OCI-LY1 (cell line): ENCODE measurements around the gene TTF2.

Experiments used
- H2AFZ ChIP-seq: fragments of 200-600 bp; sonication (generic), shearing (Covaris generic); 2 replicates; pipeline ENCODE4 v1.6.0; 2014; ENCODE audit warnings: antibody characterized with exemption, mild to moderate bottlenecking, low read length
- H3F3A ChIP-seq: fragments of 200-600 bp; sonication (generic), shearing (Covaris generic); 2 replicates; pipeline ENCODE4 v1.6.0; 2014; ENCODE audit warnings: mild to moderate bottlenecking, antibody characterized with exemption, low read length, moderate library complexity; ENCODE audit not compliant: insufficient read depth
- H3K27ac ChIP-seq: fragments of 200-600 bp; sonication (generic); 2 replicates; pipeline ENCODE4 v1.5.1; 2014; ENCODE audit warnings: low read length, mixed run types, mild to moderate bottlenecking, low read depth; ENCODE audit not compliant: poor library complexity, severe bottlenecking
- H3K27me3 ChIP-seq: fragments of 200-600 bp; sonication (generic); 2 replicates; pipeline ENCODE4 v1.6.0; 2014; ENCODE audit warnings: antibody characterized with exemption, mild to moderate bottlenecking, low read length, moderate library complexity; ENCODE audit not compliant: insufficient read depth
- H3K36me3 ChIP-seq: fragments of 200-600 bp; sonication (generic); 2 replicates; pipeline ENCODE4 v1.6.1; 2014; ENCODE audit warnings: mild to moderate bottlenecking, antibody characterized with exemption, low read length, moderate library complexity, mixed read lengths; ENCODE audit not compliant: insufficient read depth
- H3K4me1 ChIP-seq: fragments of 200-600 bp; sonication (generic); 2 replicates; pipeline ENCODE4 v1.5.1; 2014; ENCODE audit warnings: mild to moderate bottlenecking, low read length, moderate library complexity; ENCODE audit not compliant: insufficient read depth, severe bottlenecking
- H3K4me2 ChIP-seq: fragments of 200-600 bp; sonication (generic), shearing (Covaris generic); 2 replicates; pipeline ENCODE4 v1.6.1; 2014; ENCODE audit warnings: low read length
- H3K4me3 ChIP-seq: fragments of 200-600 bp; sonication (generic); 2 replicates; pipeline ENCODE4 v1.5.1; 2014; ENCODE audit warnings: low read length, low read depth, mild to moderate bottlenecking, mixed read lengths; ENCODE audit not compliant: poor library complexity, severe bottlenecking
- H3K79me2 ChIP-seq: fragments of 200-600 bp; shearing (Covaris generic); 2 replicates; pipeline ENCODE4 v1.6.1; 2016; ENCODE audit warnings: mixed run types, low read length, mixed read lengths; ENCODE audit not compliant: insufficient read depth
- H3K9ac ChIP-seq: fragments of 200-600 bp; sonication (generic), shearing (Covaris generic); 2 replicates; pipeline ENCODE4 v1.6.1; 2014; ENCODE audit warnings: mild to moderate bottlenecking, low read length, mixed read lengths
- H3K9me2 ChIP-seq: fragments of 200-600 bp; sonication (generic), shearing (Covaris generic); 2 replicates; pipeline ENCODE4 v1.6.1; 2014; ENCODE audit warnings: low read depth, mild to moderate bottlenecking, low read length, mixed read lengths
- H3K9me3 ChIP-seq: fragments of 200-600 bp; shearing (Covaris generic); 2 replicates; pipeline ENCODE4 v1.6.1; 2014; ENCODE audit warnings: low read length, mixed read lengths
- H4K20me1 ChIP-seq: fragments of 200-600 bp; sonication (generic), shearing (Covaris generic); 2 replicates; pipeline ENCODE4 v1.6.0; 2016; ENCODE audit warnings: mild to moderate bottlenecking, low read length; ENCODE audit not compliant: insufficient read depth
- EZH2 ChIP-seq: fragments of 200-600 bp; sonication (generic), shearing (Covaris generic); IDR thresholded peaks from 2 replicates; pipeline ENCODE4 v1.8.0; 2017; ENCODE audit warnings: borderline replicate concordance, mixed run types, mild to moderate bottlenecking, antibody characterized with exemption, low read length, moderate library complexity, mixed read lengths
- TF ChIP-seq, protein P1 (sequence below): fragments of 200-600 bp; sonication (generic), shearing (Covaris generic); IDR thresholded peaks from 2 replicates; pipeline ENCODE4 v1.5.1; 2017; ENCODE audit warnings: mild to moderate bottlenecking, antibody characterized with exemption, low read length, moderate library complexity, mixed read lengths

The TTF2 gene

DNA sequence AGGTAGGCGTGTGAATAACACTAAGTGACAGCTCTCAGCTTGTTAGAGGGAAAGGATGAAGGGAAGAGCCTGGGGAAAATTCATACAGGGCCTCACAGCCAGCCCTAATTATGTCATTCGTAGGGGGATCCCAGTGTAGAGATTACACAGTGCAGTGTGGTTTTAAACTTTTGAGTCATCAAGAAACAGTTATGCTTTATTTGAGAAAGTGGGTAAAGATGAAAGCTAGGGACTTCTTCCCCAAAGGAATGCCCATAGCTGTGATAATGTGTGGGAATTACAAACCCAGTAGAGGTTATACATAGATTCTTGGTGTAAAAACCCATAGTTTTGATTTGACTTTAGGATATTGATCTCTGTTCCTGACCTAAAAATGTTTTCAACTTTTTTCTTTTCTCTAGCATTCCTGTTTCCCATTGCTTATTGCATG is 1.9 kb downstream of the TTF2 start:
- Histone ChIP-seq H3K4me2 (peak overlapping the region; percentile 67), H3K27ac (no peak overlapping the region), H3K9me3 (no peaks in the 10 kb centered on the region), H3K4me1 (peaks cover 50% of the 10 kb centered on the region), H3K9ac (no peak overlapping the region), H3K27me3 (no peaks in the 10 kb centered on the region), H2AFZ (no peak overlapping the region), H3K79me2 (peaks cover 39% of the 10 kb centered on the region; the same call in 1 of the 2 replicates), H3K9me2 (no peaks in the 10 kb centered on the region), H4K20me1 (no peaks in the 10 kb centered on the region), H3F3A (no peaks in the 10 kb centered on the region), H3K4me3 (no peak overlapping the region), H3K36me3 (peaks cover 52% of the 10 kb centered on the region)
- no peak for TF ChIP-seq EZH2
- TF ChIP-seq, protein P1, sequence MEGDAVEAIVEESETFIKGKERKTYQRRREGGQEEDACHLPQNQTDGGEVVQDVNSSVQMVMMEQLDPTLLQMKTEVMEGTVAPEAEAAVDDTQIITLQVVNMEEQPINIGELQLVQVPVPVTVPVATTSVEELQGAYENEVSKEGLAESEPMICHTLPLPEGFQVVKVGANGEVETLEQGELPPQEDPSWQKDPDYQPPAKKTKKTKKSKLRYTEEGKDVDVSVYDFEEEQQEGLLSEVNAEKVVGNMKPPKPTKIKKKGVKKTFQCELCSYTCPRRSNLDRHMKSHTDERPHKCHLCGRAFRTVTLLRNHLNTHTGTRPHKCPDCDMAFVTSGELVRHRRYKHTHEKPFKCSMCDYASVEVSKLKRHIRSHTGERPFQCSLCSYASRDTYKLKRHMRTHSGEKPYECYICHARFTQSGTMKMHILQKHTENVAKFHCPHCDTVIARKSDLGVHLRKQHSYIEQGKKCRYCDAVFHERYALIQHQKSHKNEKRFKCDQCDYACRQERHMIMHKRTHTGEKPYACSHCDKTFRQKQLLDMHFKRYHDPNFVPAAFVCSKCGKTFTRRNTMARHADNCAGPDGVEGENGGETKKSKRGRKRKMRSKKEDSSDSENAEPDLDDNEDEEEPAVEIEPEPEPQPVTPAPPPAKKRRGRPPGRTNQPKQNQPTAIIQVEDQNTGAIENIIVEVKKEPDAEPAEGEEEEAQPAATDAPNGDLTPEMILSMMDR: no peak

DNA sequence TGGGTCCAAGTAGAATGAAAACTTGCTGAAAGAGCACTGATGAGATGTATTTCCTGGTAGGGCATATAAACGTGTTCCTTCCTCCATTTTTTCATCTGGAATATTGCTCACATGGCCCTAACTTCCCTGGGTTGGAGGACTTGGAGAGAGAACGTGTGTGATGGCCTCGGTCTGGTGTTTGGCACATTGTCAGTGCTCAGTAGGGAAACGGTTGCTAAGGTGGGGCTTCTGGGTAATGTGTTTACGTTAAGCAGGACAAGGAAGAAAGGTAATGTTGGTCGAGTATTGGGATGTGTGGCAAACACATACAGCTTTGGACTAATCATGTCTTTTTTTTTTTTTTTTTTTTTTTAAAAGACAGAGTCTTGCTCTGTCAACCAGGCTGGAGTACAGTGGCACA is 6.2 kb downstream of the TTF2 start:
- Histone ChIP-seq H3F3A (no peaks in the 10 kb centered on the region), H4K20me1 (no peaks in the 10 kb centered on the region), H3K27me3 (no peaks in the 10 kb centered on the region), H3K4me3 (no peak overlapping the region), H3K27ac (no peak overlapping the region), H3K9me3 (no peaks in the 10 kb centered on the region), H3K79me2 (peaks cover 30% of the 10 kb centered on the region; the same call in 1 of the 2 replicates), H3K9me2 (no peaks in the 10 kb centered on the region), H2AFZ (no peak overlapping the region), H3K4me2 (no peak overlapping the region), H3K36me3 (peaks cover 88% of the 10 kb centered on the region), H3K9ac (no peak overlapping the region), H3K4me1 (peaks cover 30% of the 10 kb centered on the region)
- TF ChIP-seq EZH2: no peak
- TF ChIP-seq, protein P1: no peak

DNA sequence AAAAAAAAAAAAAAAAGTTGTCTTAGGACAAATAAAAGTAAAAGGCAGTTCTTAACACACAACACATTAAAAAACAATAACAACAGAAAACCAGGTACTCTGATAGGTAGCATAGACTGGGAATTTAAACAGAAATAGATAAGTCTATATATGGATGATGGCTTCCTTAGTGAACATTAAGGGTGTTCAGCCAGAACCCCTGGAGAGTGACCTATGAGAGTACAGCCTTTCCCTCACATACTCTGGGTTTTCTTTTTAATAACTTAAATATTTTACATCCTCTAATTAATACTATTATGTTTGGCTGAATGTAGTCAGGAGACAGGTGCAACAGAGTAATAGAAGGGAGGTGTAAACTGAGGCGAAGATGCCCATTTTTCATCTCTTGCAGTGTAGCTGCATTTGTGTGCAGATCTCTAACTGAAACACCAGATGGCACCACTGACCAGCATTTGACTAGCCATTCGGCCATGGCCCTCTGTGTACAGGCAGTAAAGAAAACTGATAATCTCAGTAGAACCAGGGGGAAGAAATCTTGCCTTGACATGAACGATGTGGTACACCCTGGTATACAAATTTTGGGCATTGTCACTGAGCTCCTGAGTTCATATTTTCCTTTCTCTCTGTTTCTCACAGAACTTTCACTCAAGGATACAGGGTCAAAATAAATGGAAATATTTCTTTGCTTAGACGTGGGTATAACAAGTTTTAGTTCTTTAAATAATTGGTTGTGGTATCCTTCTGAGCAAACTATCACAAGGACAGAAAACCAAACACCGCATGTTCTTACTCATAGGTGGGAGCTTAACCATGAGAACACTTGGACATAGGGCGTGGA is 7.6 kb downstream of the TTF2 start:
- H3K27ac ChIP-seq: no peak overlapping the region
- no peak overlapping the region for H3K4me2 ChIP-seq
- H3K36me3 ChIP-seq: peaks cover 85% of the 10 kb centered on the region
- H2AFZ ChIP-seq: no peak overlapping the region
- no peaks in the 10 kb centered on the region for H3K27me3 ChIP-seq
- no peak overlapping the region for H3K9ac ChIP-seq
- H3K79me2 ChIP-seq: peaks cover 18% of the 10 kb centered on the region; the same call in 1 of the 2 replicates
- no peak overlapping the region for H3K4me3 ChIP-seq
- no peaks in the 10 kb centered on the region for H3F3A ChIP-seq
- no peaks in the 10 kb centered on the region for H3K9me3 ChIP-seq
- peaks cover 16% of the 10 kb centered on the region for H3K4me1 ChIP-seq
- no peaks in the 10 kb centered on the region for H4K20me1 ChIP-seq
- TF ChIP-seq, protein P1: peak; percentile 62
- TF ChIP-seq EZH2: no peak
- no peaks in the 10 kb centered on the region for H3K9me2 ChIP-seq
